Progenitor cell of endocrine pancreas (in vitro differentiated cells): ENCODE data around the gene LTBP1. TPM values are rescaled to one million over a fixed set of nuclear protein-coding genes. Genes with fewer than 3 reads are reported as not detected.

Source experiments
- DNase-seq: peaks from one replicate; pipeline ENCODE4 v3.0.0; 2021; ENCODE audit warnings: low spot score; ENCODE audit not compliant: unreplicated experiment
- H3K27ac Mint-ChIP-seq: 2 replicates; pipeline ENCODE4 v1.8.0; 2021; ENCODE audit warnings: mild to moderate bottlenecking, moderate library complexity, mixed read lengths
- H3K27me3 Mint-ChIP-seq: 2 replicates; pipeline ENCODE4 v1.8.0; 2021; ENCODE audit warnings: mixed read lengths
- H3K36me3 Mint-ChIP-seq: 2 replicates; pipeline ENCODE4 v1.8.0; 2022; ENCODE audit warnings: mixed read lengths; ENCODE audit not compliant: insufficient read depth
- H3K4me1 Mint-ChIP-seq: 2 replicates; pipeline ENCODE4 v1.8.0; 2021; ENCODE audit warnings: low read depth, mixed read lengths
- H3K4me3 Mint-ChIP-seq: 2 replicates; pipeline ENCODE4 v1.8.0; 2021; ENCODE audit warnings: low read depth, mild to moderate bottlenecking, moderate library complexity, mixed read lengths
- H3K9me3 Mint-ChIP-seq: 2 replicates; pipeline ENCODE4 v1.8.0; 2021; ENCODE audit warnings: low read depth, mixed read lengths
- CTCF ChIP-seq: fragments of 200-600 bp; sonication (generic); IDR thresholded peaks from one replicate; pipeline ENCODE4 v1.5.0; 2021; ENCODE audit warnings: antibody characterized with exemption, mild to moderate bottlenecking; ENCODE audit not compliant: unreplicated experiment
- total RNA-seq: library from RNA; stranded (reverse); gene quantifications from 2 replicates; pipeline ENCODE4 v1.2.1, GENCODE V29; 2021

LTBP1 gene
- total RNA-seq, 1 donor from 2014 or later = 63.0 TPM

- H3K4me1 Mint-ChIP-seq = peaks cover 7% of the 10 kb centered on the region
- peaks cover 14% of the 10 kb centered on the region for H3K36me3 Mint-ChIP-seq
- no peak overlapping the region for H3K4me3 Mint-ChIP-seq
- no peak for TF ChIP-seq CTCF
- peaks cover 12% of the 10 kb centered on the region for H3K9me3 Mint-ChIP-seq
- DNase-seq = no peak
- no peaks in the 10 kb centered on the region for H3K27me3 Mint-ChIP-seq
- H3K27ac Mint-ChIP-seq = no peak overlapping the region
Observed at GRCh38 chr2:33391529-33392255, 444.9 kb downstream of the LTBP1 start.

- no peak for TF ChIP-seq CTCF
- H3K4me1 Mint-ChIP-seq = peaks cover 7% of the 10 kb centered on the region
- H3K27ac Mint-ChIP-seq = no peak overlapping the region
- H3K36me3 Mint-ChIP-seq = peaks cover 16% of the 10 kb centered on the region
- no peak overlapping the region for H3K4me3 Mint-ChIP-seq
- no peaks in the 10 kb centered on the region for H3K27me3 Mint-ChIP-seq
- H3K9me3 Mint-ChIP-seq = peaks cover 12% of the 10 kb centered on the region
- DNase-seq = no peak
Observed at GRCh38 chr2:33392366-33392765, 445.6 kb downstream of the LTBP1 start.

- Mint-ChIP-seq H3K27ac (no peak overlapping the region), H3K27me3 (no peaks in the 10 kb centered on the region), H3K4me3 (no peak overlapping the region), H3K9me3 (peaks cover 12% of the 10 kb centered on the region), H3K4me1 (peaks cover 4% of the 10 kb centered on the region), H3K36me3 (peaks cover 20% of the 10 kb centered on the region)
- no peak for TF ChIP-seq CTCF
- DNase-seq = no peak
Observed at GRCh38 chr2:33395034-33395433, 448.3 kb downstream of the LTBP1 start.

GRCh38 chr2:33395655-33396249, 449.0 kb downstream of the LTBP1 start:
- Mint-ChIP-seq H3K4me3 (no peak overlapping the region), H3K9me3 (peaks cover 12% of the 10 kb centered on the region), H3K27me3 (no peaks in the 10 kb centered on the region), H3K4me1 (peaks cover 4% of the 10 kb centered on the region), H3K27ac (no peak overlapping the region), H3K36me3 (peaks cover 18% of the 10 kb centered on the region)
- no peak for DNase-seq
- TF ChIP-seq CTCF = peak; percentile 64

- Mint-ChIP-seq H3K4me3 (no peak overlapping the region), H3K4me1 (no peaks in the 10 kb centered on the region), H3K9me3 (peaks cover 8% of the 10 kb centered on the region), H3K36me3 (no peaks in the 10 kb centered on the region), H3K27ac (no peak overlapping the region), H3K27me3 (no peaks in the 10 kb centered on the region)
- TF ChIP-seq CTCF = no peak
- no peak for DNase-seq
Observed at GRCh38 chr2:33404321-33404720, 457.6 kb downstream of the LTBP1 start.
